GM23338 (cell line): ENCODE measurements around the gene MYF6. TPM values are rescaled to one million over a fixed set of nuclear protein-coding genes. Genes with fewer than 3 reads are reported as not detected.

Source experiments
- ATAC-seq: fragments of 200-7000 bp; cut with Tn5 transposase; 3 replicates; pipeline ENCODE4 v1.9.1; 2020
- DNase-seq: peaks from one replicate; pipeline ENCODE4 v3.0.0-alpha.2; 2015; ENCODE audit warnings: low spot score
- H2AFZ ChIP-seq: fragments of 200-600 bp; sonication (generic); 2 replicates; pipeline ENCODE4 v1.8.0; 2016; ENCODE audit warnings: antibody characterized with exemption, mild to moderate bottlenecking, moderate library complexity
- H3F3A ChIP-seq: fragments of 200-600 bp; sonication (generic); replicated peaks from 2 replicates; pipeline ENCODE4 v1.8.0; 2017; ENCODE audit warnings: antibody characterized with exemption, mixed run types, low read depth
- H3K27ac ChIP-seq: fragments of 200-600 bp; sonication (generic); 2 replicates; pipeline ENCODE4 v1.6.1; 2016; ENCODE audit warnings: low read depth
- H3K27me3 ChIP-seq: fragments of 200-600 bp; sonication (generic); 2 replicates; pipeline ENCODE4 v1.8.0; 2016; ENCODE audit warnings: mild to moderate bottlenecking, mixed run types, moderate library complexity; ENCODE audit not compliant: insufficient read depth
- H3K36me3 ChIP-seq: fragments of 200-600 bp; sonication (generic); 2 replicates; pipeline ENCODE4 v1.8.0; 2016; ENCODE audit warnings: mild to moderate bottlenecking; ENCODE audit not compliant: insufficient read depth
- H3K4me1 ChIP-seq: fragments of 200-600 bp; sonication (generic); 2 replicates; pipeline ENCODE4 v1.8.0; 2016; ENCODE audit warnings: mild to moderate bottlenecking, moderate library complexity; ENCODE audit not compliant: insufficient read depth
- H3K4me2 ChIP-seq: fragments of 200-600 bp; sonication (generic); 2 replicates; pipeline ENCODE4 v1.7.1; 2017; ENCODE audit warnings: mixed run types
- H3K4me3 ChIP-seq: fragments of 200-600 bp; sonication (generic); 2 replicates; pipeline ENCODE4 v1.6.1; 2016; ENCODE audit warnings: mixed run types
- H3K79me2 ChIP-seq: fragments of 200-600 bp; sonication (generic); replicated peaks from 2 replicates; pipeline ENCODE4 v1.8.0; 2017; ENCODE audit warnings: mild to moderate bottlenecking; ENCODE audit not compliant: insufficient read depth
- H3K9me2 ChIP-seq: fragments of 200-600 bp; sonication (generic); 2 replicates; pipeline ENCODE4 v1.8.0; 2017; ENCODE audit not compliant: insufficient read depth
- H4K20me1 ChIP-seq: fragments of 200-600 bp; sonication (generic); replicated peaks from 2 replicates; pipeline ENCODE4 v1.8.0; 2017; ENCODE audit warnings: mild to moderate bottlenecking; ENCODE audit not compliant: insufficient read depth
- H3K27ac Mint-ChIP-seq: 2 replicates; pipeline ENCODE4 v1.8.0; 2020; ENCODE audit warnings: inconsistent platforms, mild to moderate bottlenecking, moderate library complexity, mixed read lengths
- H3K27me3 Mint-ChIP-seq: 3 replicates; pipeline ENCODE4 v1.8.0; 2022; ENCODE audit warnings: low read depth, mild to moderate bottlenecking, moderate library complexity, mixed read lengths, inconsistent platforms; ENCODE audit not compliant: insufficient read depth, poor library complexity
- H3K36me3 Mint-ChIP-seq: 3 replicates; pipeline ENCODE4 v1.8.0; 2021; ENCODE audit warnings: low read depth, mild to moderate bottlenecking, inconsistent platforms, moderate library complexity, mixed read lengths
- H3K4me1 Mint-ChIP-seq: 3 replicates; pipeline ENCODE4 v1.8.0; 2020; ENCODE audit warnings: mild to moderate bottlenecking, inconsistent platforms, mixed read lengths
- H3K4me3 Mint-ChIP-seq: 3 replicates; pipeline ENCODE4 v1.8.0; 2021; ENCODE audit warnings: moderate library complexity, mild to moderate bottlenecking, inconsistent platforms, mixed read lengths
- H3K9me3 Mint-ChIP-seq: 3 replicates; pipeline ENCODE4 v1.8.0; 2020; ENCODE audit warnings: moderate library complexity, mild to moderate bottlenecking, inconsistent platforms, mixed read lengths
- CREB1 ChIP-seq: fragments of 250-450 bp; sonication (Bioruptor Pico); IDR thresholded peaks from 2 replicates; pipeline ENCODE4 v1.5.0; 2020; ENCODE audit warnings: low read depth, mild to moderate bottlenecking, moderate library complexity
- CTCF ChIP-seq, 2 experiments: fragments of 200-600 bp in 1 of 2; sonication (generic) in 1 of 2; conservative IDR thresholded peaks; 2 replicates each; pipeline versions ENCODE4 v1.5.1 to v1.6.1; 2016 to 2017; ENCODE audit warnings: antibody characterized with exemption in 2 of 2, low read depth in 2 of 2, mild to moderate bottlenecking in 2 of 2, moderate library complexity in 1 of 2
- ETS1 ChIP-seq: IDR thresholded peaks from 2 replicates; pipeline ENCODE4 v1.6.1; 2016; ENCODE audit warnings: antibody characterized with exemption
- EZH2 ChIP-seq: fragments of 200-600 bp; sonication (generic); IDR thresholded peaks from one replicate; pipeline ENCODE4 v1.8.0; 2017; ENCODE audit warnings: antibody characterized with exemption, mild to moderate bottlenecking, low read depth; ENCODE audit not compliant: unreplicated experiment
- EZH2phosphoT487 ChIP-seq: fragments of 200-600 bp; sonication (generic); IDR thresholded peaks from one replicate; pipeline ENCODE4 v1.8.1; 2018; ENCODE audit warnings: antibody characterized with exemption; ENCODE audit not compliant: unreplicated experiment
- JUNB ChIP-seq: IDR thresholded peaks from one replicate; pipeline ENCODE4 v1.6.1; 2016; ENCODE audit warnings: antibody characterized with exemption; ENCODE audit not compliant: unreplicated experiment
- NANOG ChIP-seq: IDR thresholded peaks from 2 replicates; pipeline ENCODE4 v1.6.1; 2016; ENCODE audit warnings: antibody characterized with exemption, borderline replicate concordance
- POLR2AphosphoS5 ChIP-seq: IDR thresholded peaks from 2 replicates; pipeline ENCODE4 v1.6.1; 2016; ENCODE audit warnings: antibody characterized with exemption, low read depth
- REST ChIP-seq: IDR thresholded peaks from one replicate; pipeline ENCODE4 v1.6.1; 2018; ENCODE audit warnings: antibody characterized with exemption; ENCODE audit not compliant: unreplicated experiment
- STAT1 ChIP-seq: IDR thresholded peaks from one replicate; pipeline ENCODE4 v1.6.1; 2016; ENCODE audit warnings: antibody characterized with exemption; ENCODE audit not compliant: unreplicated experiment
- ZNF114 ChIP-seq: fragments of 250-450 bp; sonication (Bioruptor Pico); IDR thresholded peaks from 2 replicates; pipeline ENCODE4 v1.5.0; 2020; ENCODE audit warnings: mild to moderate bottlenecking, moderate library complexity
- ZNF331 ChIP-seq: fragments of 250-450 bp; sonication (Bioruptor Pico); IDR thresholded peaks from 2 replicates; pipeline ENCODE4 v1.5.0; 2020; ENCODE audit warnings: low read depth, mild to moderate bottlenecking, moderate library complexity
- ZNF462 ChIP-seq: fragments of 250-450 bp; sonication (Bioruptor Pico); IDR thresholded peaks from 2 replicates; pipeline ENCODE4 v1.5.0; 2020; ENCODE audit warnings: mild to moderate bottlenecking, moderate library complexity
- polyA plus RNA-seq: library from polyadenylated mRNA; unstranded; fragments of >200 nt; fragmentation: Nextera tagmentation; extraction: Ambion mirVana; gene quantifications from 2 replicates; pipeline ENCODE4 v1.2.1, GENCODE V29; 2016
- total RNA-seq: library from RNA; depleted of rRNA; stranded (reverse); fragments of >200 nt; shearing (Covaris generic); gene quantifications from 2 replicates; pipeline ENCODE4 v1.2.3, GENCODE V29; 2014

Gene MYF6
- total and polyA plus RNA-seq, 2 experiments from 2014 or later: not detected

- Histone ChIP-seq H3K27me3 (peaks cover 31% of the 10 kb centered on the region), H3K4me3 (no peak overlapping the region), H3K4me2 (no peak overlapping the region), H4K20me1 (no peaks in the 10 kb centered on the region), H3K79me2 (no peaks in the 10 kb centered on the region), H3F3A (no peaks in the 10 kb centered on the region), H2AFZ (no peak overlapping the region), H3K9me2 (no peaks in the 10 kb centered on the region), H3K4me1 (peaks cover 12% of the 10 kb centered on the region), H3K27ac (no peak overlapping the region), H3K36me3 (no peaks in the 10 kb centered on the region)
- no peak for ATAC-seq
- Mint-ChIP-seq H3K9me3 (no peaks in the 10 kb centered on the region), H3K4me1 (peaks cover 11% of the 10 kb centered on the region), H3K27ac (no peak overlapping the region), H3K27me3 (peaks cover 14% of the 10 kb centered on the region), H3K4me3 (no peak overlapping the region), H3K36me3 (no peaks in the 10 kb centered on the region)
- no peak for DNase-seq
- TF ChIP-seq EZH2 (no peak), POLR2AphosphoS5 (no peak), ZNF331 (CRISPR knock-in tag) (no peak), JUNB (no peak), CTCF (conservative IDR thresholded peaks at IDR 0.05; ENCODE audit: low read depth in 2 of 2) (no peak), ETS1 (no peak), NANOG (no peak), REST (no peak), ZNF462 (CRISPR knock-in tag) (no peak), STAT1 (no peak), CREB1 (CRISPR knock-in tag) (no peak), EZH2phosphoT487 (no peak), ZNF114 (CRISPR knock-in tag) (no peak)
These were observed 13.1 kb downstream of the MYF6 start for GRCh38 chr12:80720516-80720915.
